ENCODE data around the gene TNNT1. TPM values are rescaled to one million over a fixed set of nuclear protein-coding genes. Genes with fewer than 3 reads are reported as not detected.

Gene TNNT1
- total RNA-seq, 1 donor: under 0.01 TPM

DNA sequence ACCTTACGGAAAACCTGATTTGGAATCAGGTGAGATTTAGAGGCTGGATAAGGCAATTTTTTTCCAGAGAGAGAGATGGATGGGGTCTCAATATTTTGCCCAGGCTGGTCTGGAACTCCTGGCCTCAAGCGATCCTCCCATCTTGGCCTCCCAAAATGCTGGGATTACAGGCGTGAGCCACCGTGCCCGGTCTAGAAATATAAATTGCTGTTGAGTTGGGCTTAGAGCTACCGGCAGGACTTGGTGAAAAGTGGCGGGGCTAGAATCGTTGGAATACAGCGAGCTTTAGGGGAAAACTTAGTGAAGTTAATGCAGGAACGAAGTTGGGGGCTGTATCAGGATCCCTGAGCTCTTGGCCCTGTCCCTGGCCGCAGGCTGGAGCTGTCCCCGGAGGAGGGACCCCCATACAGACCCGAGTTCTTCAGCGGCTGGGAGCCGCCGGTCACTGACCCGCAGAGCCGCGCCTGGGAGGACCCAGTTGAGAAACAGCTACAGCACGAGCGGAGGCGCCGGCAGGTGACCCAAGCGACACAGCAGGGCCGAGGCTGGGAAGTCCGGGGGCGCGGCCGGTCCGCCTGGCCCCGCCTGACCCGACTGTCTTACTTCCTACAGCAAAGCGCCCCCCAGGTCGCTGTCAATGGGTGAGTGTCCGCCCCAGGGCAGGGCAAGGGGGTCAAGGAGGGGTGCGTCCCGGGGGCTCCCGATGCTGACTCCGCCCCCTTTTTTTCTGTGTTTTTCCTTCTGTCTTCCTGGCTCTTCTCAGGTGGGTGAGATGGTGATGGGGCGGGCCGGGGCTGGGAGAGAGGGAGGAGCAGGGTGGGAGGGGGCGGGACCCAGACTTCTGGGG is 65.8 kb downstream of the TNNT1 start:
- no peak for DNase-seq (ENCODE audit: low read depth)
- no peak overlapping the region for H3K4me3 ChIP-seq (ENCODE audit: low read depth, low read length)
- TF ChIP-seq, protein P1, sequence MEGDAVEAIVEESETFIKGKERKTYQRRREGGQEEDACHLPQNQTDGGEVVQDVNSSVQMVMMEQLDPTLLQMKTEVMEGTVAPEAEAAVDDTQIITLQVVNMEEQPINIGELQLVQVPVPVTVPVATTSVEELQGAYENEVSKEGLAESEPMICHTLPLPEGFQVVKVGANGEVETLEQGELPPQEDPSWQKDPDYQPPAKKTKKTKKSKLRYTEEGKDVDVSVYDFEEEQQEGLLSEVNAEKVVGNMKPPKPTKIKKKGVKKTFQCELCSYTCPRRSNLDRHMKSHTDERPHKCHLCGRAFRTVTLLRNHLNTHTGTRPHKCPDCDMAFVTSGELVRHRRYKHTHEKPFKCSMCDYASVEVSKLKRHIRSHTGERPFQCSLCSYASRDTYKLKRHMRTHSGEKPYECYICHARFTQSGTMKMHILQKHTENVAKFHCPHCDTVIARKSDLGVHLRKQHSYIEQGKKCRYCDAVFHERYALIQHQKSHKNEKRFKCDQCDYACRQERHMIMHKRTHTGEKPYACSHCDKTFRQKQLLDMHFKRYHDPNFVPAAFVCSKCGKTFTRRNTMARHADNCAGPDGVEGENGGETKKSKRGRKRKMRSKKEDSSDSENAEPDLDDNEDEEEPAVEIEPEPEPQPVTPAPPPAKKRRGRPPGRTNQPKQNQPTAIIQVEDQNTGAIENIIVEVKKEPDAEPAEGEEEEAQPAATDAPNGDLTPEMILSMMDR (IDR thresholded peaks at IDR 0.05; ENCODE audit: insufficient read depth, low read depth, low read length): no peak

Small RNA genes lying within 50 kb of the gene (small RNA-seq; reads per million reads assigned to genes)
- not detected for gene MIR7975
- not detected for gene RF01210

Other genes with a start within 250 kb of the TNNT1 start
- gene NCR1, start 243.1 kb downstream of the TNNT1 start, total RNA-seq: not detected in 2 replicates
- not detected in 2 replicates for gene NLRP7, start 201.7 kb downstream of the TNNT1 start, total RNA-seq
- 0.32 and 1.3 TPM in 2 replicates for gene NLRP2, start 182.8 kb downstream of the TNNT1 start, total RNA-seq
- not detected in 2 replicates for gene GP6, start 110.9 kb downstream of the TNNT1 start, total RNA-seq
- 9.0 and 9.1 TPM in 2 replicates for gene RDH13, start 86.1 kb downstream of the TNNT1 start, total RNA-seq
- 1.3 and 2.2 TPM in 2 replicates for gene EPS8L1, start 73.3 kb downstream of the TNNT1 start, total RNA-seq
- gene PPP1R12C, start 31.6 kb downstream of the TNNT1 start, total RNA-seq: 49.7 and 69.9 TPM in 2 replicates
- gene TNNI3, start 8.5 kb upstream of the TNNT1 start, total RNA-seq: not detected in 2 replicates
- gene DNAAF3, start 17.4 kb upstream of the TNNT1 start, total RNA-seq: under 0.01 TPM in 1 of 2 replicates, not detected in the other
- under 0.01 and 0.86 TPM in 2 replicates for gene SYT5, start 31.1 kb upstream of the TNNT1 start, total RNA-seq
- gene PTPRH, start 60.3 kb upstream of the TNNT1 start, total RNA-seq: 3.9 and 7.1 TPM in 2 replicates
- gene TMEM86B, start 79.6 kb upstream of the TNNT1 start, total RNA-seq: 1.6 and 1.7 TPM in 2 replicates
- gene PPP6R1, start 109.8 kb upstream of the TNNT1 start, total RNA-seq: 35.1 and 38.9 TPM in 2 replicates
- 25.0 and 31.9 TPM in 2 replicates for gene HSPBP1, start 130.9 kb upstream of the TNNT1 start, total RNA-seq
- gene BRSK1, start 134.8 kb upstream of the TNNT1 start, total RNA-seq: 5.6 and 6.1 TPM in 2 replicates
- gene TMEM150B, start 176.1 kb upstream of the TNNT1 start, total RNA-seq: not detected in 2 replicates
- 6.9 and 8.7 TPM in 2 replicates for gene KMT5C, start 190.7 kb upstream of the TNNT1 start, total RNA-seq
- gene COX6B2, start 205.5 kb upstream of the TNNT1 start, total RNA-seq: under 0.01 TPM in 1 of 2 replicates, not detected in the other
- not detected in 2 replicates for gene GARIN5B, start 214.1 kb upstream of the TNNT1 start, total RNA-seq
- 3.0 and 5.2 TPM in 2 replicates for gene IL11, start 221.3 kb upstream of the TNNT1 start, total RNA-seq
- not detected in 2 replicates for gene TMEM190, start 227.6 kb upstream of the TNNT1 start, total RNA-seq
- not detected in 2 replicates for gene TMEM238, start 235.1 kb upstream of the TNNT1 start, total RNA-seq
- gene RPL28, start 236.7 kb upstream of the TNNT1 start, total RNA-seq: 124 and 164 TPM in 2 replicates

Measured in fibroblast of villous mesenchyme (primary cell).